OCI-LY7 (cell line): Measurements from ENCODE around the gene SLC23A1.

Source experiments
- EZH2phosphoT487 ChIP-seq: fragments of 200-600 bp; sonication (generic); IDR thresholded peaks from 2 replicates; pipeline ENCODE4 v1.6.1; 2018; ENCODE audit warnings: low read depth, borderline replicate concordance, mild to moderate bottlenecking, mixed run types, antibody characterized with exemption, low read length, moderate library complexity, mixed read lengths
- TF ChIP-seq, protein P1 (sequence below): fragments of 200-600 bp; sonication (generic); conservative IDR thresholded peaks from 2 replicates; pipeline ENCODE4 v1.5.1; 2014; ENCODE audit warnings: mild to moderate bottlenecking, antibody characterized with exemption, low read length, moderate library complexity, mixed read lengths

DNA sequence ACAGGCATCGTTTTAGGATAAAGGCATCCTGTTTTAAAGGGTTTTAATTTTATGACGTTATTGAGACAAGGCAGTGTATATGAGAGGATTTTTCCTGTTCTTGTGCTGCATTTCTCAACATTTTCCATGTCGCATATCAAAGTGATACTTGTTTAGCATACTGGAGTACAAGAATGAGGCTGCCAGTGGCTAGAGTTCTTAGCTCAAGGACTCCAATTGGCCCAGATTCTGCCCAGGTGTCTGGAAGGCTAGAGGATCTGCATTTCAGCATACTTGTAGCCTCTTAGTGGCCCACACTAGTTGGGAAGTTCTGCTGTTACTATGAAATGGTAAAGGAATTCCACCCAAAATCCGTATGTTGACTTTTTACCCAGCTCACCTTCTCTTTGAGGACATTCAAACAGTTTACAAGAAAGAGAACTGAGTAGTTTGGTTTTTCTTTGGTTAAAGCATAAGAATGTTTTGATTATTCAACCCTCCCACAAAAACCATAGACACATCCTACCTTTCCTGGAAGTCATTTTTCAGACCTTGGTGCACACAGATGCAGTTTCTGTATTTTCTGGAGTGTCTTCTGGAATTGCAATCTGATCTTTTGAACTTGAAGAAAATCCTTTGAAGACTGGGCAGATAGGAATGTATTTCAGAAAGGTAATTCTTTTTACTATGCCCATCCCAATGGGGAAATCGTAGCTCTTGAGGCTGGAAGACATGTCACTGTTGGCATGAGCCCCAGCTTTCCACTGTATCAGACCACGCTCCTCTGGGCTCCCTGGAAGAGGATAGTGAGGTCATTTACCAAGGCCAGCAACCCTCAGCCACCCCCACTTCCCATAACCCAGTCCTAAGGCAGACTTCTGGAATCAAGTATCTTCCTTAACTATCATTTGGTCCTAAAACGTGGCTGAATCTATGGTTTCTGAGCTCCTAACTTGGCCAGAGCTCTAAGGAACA, 11.3 kb downstream of the SLC23A1 start:
- TF ChIP-seq, protein P1, sequence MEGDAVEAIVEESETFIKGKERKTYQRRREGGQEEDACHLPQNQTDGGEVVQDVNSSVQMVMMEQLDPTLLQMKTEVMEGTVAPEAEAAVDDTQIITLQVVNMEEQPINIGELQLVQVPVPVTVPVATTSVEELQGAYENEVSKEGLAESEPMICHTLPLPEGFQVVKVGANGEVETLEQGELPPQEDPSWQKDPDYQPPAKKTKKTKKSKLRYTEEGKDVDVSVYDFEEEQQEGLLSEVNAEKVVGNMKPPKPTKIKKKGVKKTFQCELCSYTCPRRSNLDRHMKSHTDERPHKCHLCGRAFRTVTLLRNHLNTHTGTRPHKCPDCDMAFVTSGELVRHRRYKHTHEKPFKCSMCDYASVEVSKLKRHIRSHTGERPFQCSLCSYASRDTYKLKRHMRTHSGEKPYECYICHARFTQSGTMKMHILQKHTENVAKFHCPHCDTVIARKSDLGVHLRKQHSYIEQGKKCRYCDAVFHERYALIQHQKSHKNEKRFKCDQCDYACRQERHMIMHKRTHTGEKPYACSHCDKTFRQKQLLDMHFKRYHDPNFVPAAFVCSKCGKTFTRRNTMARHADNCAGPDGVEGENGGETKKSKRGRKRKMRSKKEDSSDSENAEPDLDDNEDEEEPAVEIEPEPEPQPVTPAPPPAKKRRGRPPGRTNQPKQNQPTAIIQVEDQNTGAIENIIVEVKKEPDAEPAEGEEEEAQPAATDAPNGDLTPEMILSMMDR: no peak
- TF ChIP-seq EZH2phosphoT487: no peak
